HG03103 (cell line): ENCODE data around the gene TRIM16.
"Not testable (repeated sequence)": the region's sequence is repeated elsewhere in the genome, so short reads cannot be mapped to it uniquely, and the experiment has no call there.

ENCODE experiments used
- ATAC-seq: cut with Tn5 transposase; IDR thresholded peaks from one replicate; pipeline ENCODE4 v1.9.1; 2021; ENCODE audit warnings: low read depth; ENCODE audit not compliant: unreplicated experiment

The TRIM16 gene

DNA sequence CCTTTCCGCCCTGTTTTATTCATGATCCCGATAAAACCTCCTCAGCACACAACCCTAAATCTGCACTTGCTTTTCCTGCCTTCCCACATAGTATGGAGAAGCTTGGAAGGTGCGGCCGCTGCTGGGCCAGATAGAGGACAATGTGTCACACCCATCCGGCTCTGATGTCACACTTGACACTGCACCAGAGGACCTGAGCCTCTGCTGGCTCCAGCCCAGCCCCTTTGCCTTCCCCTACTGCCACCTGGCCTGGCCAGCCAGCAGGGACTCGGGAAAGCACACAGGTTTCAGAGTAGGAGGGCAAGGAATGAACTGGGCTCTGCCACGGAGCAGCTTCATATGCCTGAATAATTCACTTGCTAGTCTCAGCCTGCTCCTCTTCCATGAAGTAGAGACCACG lies 62.0 kb downstream of the TRIM16 start:
- ATAC-seq = not testable (repeated sequence)

- not testable (repeated sequence) for ATAC-seq
These were observed 64.6 kb downstream of the TRIM16 start, which contains the start of gene FBXW10B for GRCh38 chr17:15619331-15620058. TSS of gene FBXW10B (minus strand) at chr17:15619704. CDS start at chr17:15619512, 192 bp downstream.

DNA sequence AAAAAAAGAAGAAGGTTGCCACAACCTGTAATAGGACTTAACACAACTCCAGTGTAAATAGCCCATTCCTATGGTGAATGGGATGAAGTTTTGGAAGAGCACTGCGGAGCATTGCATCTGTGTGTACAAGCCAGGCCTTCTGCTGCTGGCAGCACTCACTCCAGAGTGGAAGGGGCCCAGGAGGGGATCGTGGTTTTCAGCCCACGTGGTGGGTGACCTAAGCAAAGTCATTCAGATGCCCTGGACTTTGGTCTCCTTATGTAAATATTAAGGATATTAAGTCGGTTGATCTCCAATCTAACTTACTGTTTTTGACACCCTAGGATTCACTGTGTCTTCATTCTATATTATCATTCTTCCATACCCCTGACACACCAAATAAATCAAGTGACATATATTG lies 67.3 kb downstream of the TRIM16 start:
- not testable (repeated sequence) for ATAC-seq

DNA sequence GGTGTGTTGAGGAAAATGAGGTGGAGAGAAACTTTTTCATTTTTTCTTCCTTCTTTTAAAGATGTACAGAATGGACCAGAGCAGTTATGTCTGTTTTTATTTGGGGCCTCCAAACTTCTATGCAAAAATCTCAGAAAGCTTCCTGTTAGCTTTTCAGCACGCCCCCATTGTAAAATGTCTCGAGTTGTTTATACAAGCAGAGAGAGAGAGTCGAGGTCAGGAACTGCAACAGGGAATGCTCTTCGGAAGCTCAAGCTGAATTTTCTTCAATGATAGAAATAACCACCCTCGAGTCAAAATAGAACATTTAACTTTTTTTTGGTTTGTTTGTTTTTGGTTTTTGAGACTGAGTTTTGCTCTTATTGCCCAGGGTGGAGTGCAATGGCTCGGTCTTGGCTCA lies 68.3 kb downstream of the TRIM16 start:
- ATAC-seq = not testable (repeated sequence)

GRCh38 chr17:15613111-15613510 lies 71.0 kb downstream of the TRIM16 start:
- not testable (repeated sequence) for ATAC-seq

- not testable (repeated sequence) for ATAC-seq
These were observed 91.2 kb downstream of the TRIM16 start for GRCh38 chr17:15592960-15593359.

GRCh38 chr17:15591986-15592385 lies 92.1 kb downstream of the TRIM16 start:
- ATAC-seq = not testable (repeated sequence)

DNA sequence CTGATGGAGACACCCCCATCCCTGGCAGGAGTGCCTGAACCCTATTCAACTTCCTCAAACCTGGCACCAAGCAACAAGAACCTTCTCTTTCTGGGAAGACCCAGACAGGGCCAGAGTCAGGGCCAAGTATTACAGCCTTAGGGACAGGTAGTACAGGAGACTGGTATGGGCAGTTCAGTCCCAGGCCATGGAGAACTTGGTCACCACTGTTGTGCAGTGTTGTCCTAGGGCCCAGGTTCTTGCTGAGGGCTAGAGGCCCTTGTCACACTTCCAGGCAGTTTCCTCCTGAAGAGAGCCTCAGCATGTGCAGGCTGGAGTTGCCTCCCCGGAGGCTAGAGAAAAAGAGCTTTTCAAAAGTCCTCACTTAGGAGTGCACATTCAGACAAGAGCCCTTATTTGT lies 93.3 kb downstream of the TRIM16 start:
- not testable (repeated sequence) for ATAC-seq

GRCh38 chr17:15589544-15590536 lies 94.3 kb downstream of the TRIM16 start:
- ATAC-seq = not testable (repeated sequence)

DNA sequence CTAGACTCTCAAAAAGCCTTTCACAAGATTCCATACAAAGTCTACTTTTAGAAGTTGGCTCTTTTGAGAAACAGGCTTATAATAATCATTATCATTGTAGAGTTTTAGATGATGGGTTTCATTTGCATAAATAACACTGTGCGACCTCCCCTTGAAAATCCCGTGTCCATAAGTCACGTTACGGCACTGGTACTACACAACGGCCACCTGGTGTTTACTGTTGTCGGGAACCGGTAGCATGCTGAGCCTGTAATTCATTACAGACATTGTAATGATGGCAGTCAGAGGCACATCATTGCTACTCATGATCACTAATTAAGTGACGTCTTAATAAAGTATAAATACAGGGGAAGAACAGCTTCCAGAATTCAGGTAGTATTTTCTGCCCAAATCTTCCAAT lies 96.1 kb downstream of the TRIM16 start:
- ATAC-seq = not testable (repeated sequence)

- ATAC-seq = not testable (repeated sequence)
These were observed 100.8 kb downstream of the TRIM16 start for GRCh38 chr17:15583313-15583712.

GRCh38 chr17:15581462-15581861 lies 102.6 kb downstream of the TRIM16 start:
- ATAC-seq = not testable (repeated sequence)
